ENCODE results near the gene FN3KRP. TPM values are rescaled to one million over a fixed set of nuclear protein-coding genes. Genes with fewer than 3 reads are reported as not detected.

Gene FN3KRP
- total and polyA plus RNA-seq, 2 experiments from 2014 or later = 17.0 to 27.4 TPM

GRCh38 chr17:82668024-82668630, 48.4 kb upstream of the FN3KRP start:
- H3K36me3 ChIP-seq (replicated peaks; ENCODE audit: insufficient read depth, low read depth) = no peaks in the 10 kb centered on the region
- H4K20me1 ChIP-seq (ENCODE audit: insufficient read depth, poor library complexity, severe bottlenecking) = no peaks in the 10 kb centered on the region
- no peak overlapping the region for H3K4me2 ChIP-seq
- H3K9me2 ChIP-seq (replicated peaks; ENCODE audit: insufficient read depth) = no peaks in the 10 kb centered on the region
- no peak for DNase-seq (ENCODE audit: low spot score)
- WGBS (ENCODE audit: low lambda C conversion rate, missing lambda C conversion rate) = 75% methylated on average over 16 of the region's 16 CpGs
- H2AFZ ChIP-seq = no peak overlapping the region
- H3K27me3 ChIP-seq = no peaks in the 10 kb centered on the region
- TF ChIP-seq EZH2 (IDR thresholded peaks at IDR 0.05; ENCODE audit: borderline replicate concordance) = no peak
- TF ChIP-seq, protein P1, sequence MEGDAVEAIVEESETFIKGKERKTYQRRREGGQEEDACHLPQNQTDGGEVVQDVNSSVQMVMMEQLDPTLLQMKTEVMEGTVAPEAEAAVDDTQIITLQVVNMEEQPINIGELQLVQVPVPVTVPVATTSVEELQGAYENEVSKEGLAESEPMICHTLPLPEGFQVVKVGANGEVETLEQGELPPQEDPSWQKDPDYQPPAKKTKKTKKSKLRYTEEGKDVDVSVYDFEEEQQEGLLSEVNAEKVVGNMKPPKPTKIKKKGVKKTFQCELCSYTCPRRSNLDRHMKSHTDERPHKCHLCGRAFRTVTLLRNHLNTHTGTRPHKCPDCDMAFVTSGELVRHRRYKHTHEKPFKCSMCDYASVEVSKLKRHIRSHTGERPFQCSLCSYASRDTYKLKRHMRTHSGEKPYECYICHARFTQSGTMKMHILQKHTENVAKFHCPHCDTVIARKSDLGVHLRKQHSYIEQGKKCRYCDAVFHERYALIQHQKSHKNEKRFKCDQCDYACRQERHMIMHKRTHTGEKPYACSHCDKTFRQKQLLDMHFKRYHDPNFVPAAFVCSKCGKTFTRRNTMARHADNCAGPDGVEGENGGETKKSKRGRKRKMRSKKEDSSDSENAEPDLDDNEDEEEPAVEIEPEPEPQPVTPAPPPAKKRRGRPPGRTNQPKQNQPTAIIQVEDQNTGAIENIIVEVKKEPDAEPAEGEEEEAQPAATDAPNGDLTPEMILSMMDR (IDR thresholded peaks at IDR 0.05; ENCODE audit: poor library complexity) = no peak
- no peak for TF ChIP-seq EZH2phosphoT487 (IDR thresholded peaks at IDR 0.05; ENCODE audit: low read depth, severe bottlenecking, unreplicated experiment)
- H3K4me1 ChIP-seq (ENCODE audit: insufficient read depth) = no peaks in the 10 kb centered on the region
- H3K79me2 ChIP-seq = no peaks in the 10 kb centered on the region
- H3K27ac ChIP-seq = no peak overlapping the region
- H3K9me3 ChIP-seq (ENCODE audit: low read depth) = no peaks in the 10 kb centered on the region
- no peak overlapping the region for H3K4me3 ChIP-seq

- TF ChIP-seq, protein P1 (IDR thresholded peaks at IDR 0.05; ENCODE audit: poor library complexity) = peak; percentile 52
- no peak for TF ChIP-seq EZH2phosphoT487 (IDR thresholded peaks at IDR 0.05; ENCODE audit: low read depth, severe bottlenecking, unreplicated experiment)
- DNase-seq (ENCODE audit: low spot score) = peak; percentile 81
Observed at GRCh38 chr17:82668631-82669099, 47.8 kb upstream of the FN3KRP start.

GRCh38 chr17:82670661-82671450, 45.6 kb upstream of the FN3KRP start:
- DNase-seq (ENCODE audit: low spot score) = no peak
- no peaks in the 10 kb centered on the region for H3K36me3 ChIP-seq (replicated peaks; ENCODE audit: insufficient read depth, low read depth)
- TF ChIP-seq EZH2 (IDR thresholded peaks at IDR 0.05; ENCODE audit: borderline replicate concordance) (no peak), EZH2phosphoT487 (IDR thresholded peaks at IDR 0.05; ENCODE audit: low read depth, severe bottlenecking, unreplicated experiment) (no peak)
- TF ChIP-seq, protein P1 (IDR thresholded peaks at IDR 0.05; ENCODE audit: poor library complexity) = no peak
- H4K20me1 ChIP-seq (ENCODE audit: insufficient read depth, poor library complexity, severe bottlenecking) = no peaks in the 10 kb centered on the region
- no peaks in the 10 kb centered on the region for H3K27me3 ChIP-seq
- 94% methylated on average over 19 of the region's 19 CpGs for WGBS (ENCODE audit: low lambda C conversion rate, missing lambda C conversion rate)
- no peaks in the 10 kb centered on the region for H3K9me2 ChIP-seq (replicated peaks; ENCODE audit: insufficient read depth)
- H3K4me3 ChIP-seq = no peak overlapping the region
- H3K4me2 ChIP-seq = no peak overlapping the region
- no peaks in the 10 kb centered on the region for H3K9me3 ChIP-seq (ENCODE audit: low read depth)
- no peak overlapping the region for H3K27ac ChIP-seq
- H3K4me1 ChIP-seq (ENCODE audit: insufficient read depth) = no peaks in the 10 kb centered on the region
- no peak overlapping the region for H2AFZ ChIP-seq
- no peaks in the 10 kb centered on the region for H3K79me2 ChIP-seq

More at GRCh38 chr17:82668631-82669099, 47.8 kb upstream of the FN3KRP start:
- Histone ChIP-seq H3K27ac (no peak overlapping the region), H3K79me2 (no peaks in the 10 kb centered on the region), H2AFZ (no peak overlapping the region), H3K27me3 (no peaks in the 10 kb centered on the region), H3K4me2 (peak overlapping the region; percentile 12), H4K20me1 (ENCODE audit: insufficient read depth, poor library complexity, severe bottlenecking) (no peaks in the 10 kb centered on the region), H3K4me3 (no peak overlapping the region), H3K36me3 (replicated peaks; ENCODE audit: insufficient read depth, low read depth) (no peaks in the 10 kb centered on the region), H3K9me2 (replicated peaks; ENCODE audit: insufficient read depth) (no peaks in the 10 kb centered on the region), H3K9me3 (ENCODE audit: low read depth) (no peaks in the 10 kb centered on the region), H3K4me1 (ENCODE audit: insufficient read depth) (no peaks in the 10 kb centered on the region)
- 30% methylated on average over 19 of the region's 20 CpGs for WGBS (ENCODE audit: low lambda C conversion rate, missing lambda C conversion rate)

Measured in hepatocyte (in vitro differentiated cells).